Stimulated activated CD8-positive, alpha-beta memory T cell treated with anti-CD3 and anti-CD28 coated beads, Interleukin-2, amount 100 ng/mL, for 48 hours (primary cell): ENCODE results near the gene RNF168.
A peak's percentile ranks its signal among the peaks of the same experiment; 100 is the strongest.
"Not testable (repeated sequence)": the region's sequence is repeated elsewhere in the genome, so short reads cannot be mapped to it uniquely, and the experiment has no call there.

Experiments
- DNase-seq, 2 donors: peaks; one replicate each; pipeline ENCODE4 v3.0.0-alpha.2; 2020; ENCODE audit warnings: low read depth in 2 of 2

RNF168 gene

DNA sequence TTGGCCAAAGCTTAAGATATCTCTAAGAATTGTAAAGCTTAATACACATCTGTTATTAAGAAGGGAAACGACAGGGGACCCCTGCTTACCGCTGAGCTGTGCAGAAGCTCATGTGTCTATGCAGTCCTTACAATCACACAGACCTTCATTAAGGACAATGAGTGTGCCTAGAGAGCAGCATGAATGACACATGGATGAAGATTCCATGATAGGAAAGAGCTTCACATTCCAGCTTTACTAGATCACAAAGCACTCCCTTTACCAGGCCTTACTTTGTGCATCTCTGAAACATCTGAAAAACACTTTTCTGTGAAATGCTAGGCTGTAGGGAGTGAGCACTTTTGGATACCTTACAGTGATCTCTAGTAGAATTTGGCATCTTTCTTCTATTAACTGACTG lies 32.0 kb downstream of the RNF168 start:
- no peak for DNase-seq

DNA sequence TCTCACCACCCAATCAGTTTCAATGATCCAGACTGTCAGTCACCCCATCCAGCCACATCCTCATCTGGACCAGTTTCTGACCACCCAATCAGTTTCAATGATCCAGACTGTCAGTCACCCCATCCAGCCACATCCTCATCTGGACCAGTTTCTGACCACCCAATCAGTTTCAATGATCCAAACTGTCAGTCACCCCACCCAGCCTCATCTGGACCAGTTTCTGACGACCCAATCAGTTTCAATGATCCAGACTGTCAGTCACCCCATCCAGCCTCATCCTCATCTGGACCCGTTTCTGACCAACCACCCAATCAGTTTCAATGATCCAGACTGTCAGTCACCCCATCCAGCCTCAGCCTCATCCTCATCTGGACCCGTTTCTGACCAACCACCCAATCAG lies 33.4 kb downstream of the RNF168 start:
- DNase-seq, result not testable (repeated sequence)

DNA sequence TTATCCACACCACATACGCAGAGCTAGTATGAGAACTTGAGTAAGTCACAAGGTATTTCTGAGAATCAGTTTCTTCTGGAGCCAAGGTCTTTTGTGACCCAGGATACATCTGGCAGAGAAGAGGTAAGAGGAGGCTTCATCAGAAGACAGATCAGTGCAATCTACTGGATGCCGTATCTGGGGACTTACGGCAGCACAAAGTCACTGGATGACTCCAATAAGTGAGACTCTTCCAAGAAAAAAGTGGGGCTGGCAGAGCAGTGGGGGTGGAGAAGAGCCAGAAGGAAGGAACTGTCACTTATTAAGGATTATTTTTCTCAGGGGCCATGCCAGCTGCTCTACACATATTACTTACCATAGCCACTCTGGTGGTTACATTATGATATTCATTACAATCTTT lies 39.8 kb downstream of the RNF168 start:
- DNase-seq, result no peak

DNA sequence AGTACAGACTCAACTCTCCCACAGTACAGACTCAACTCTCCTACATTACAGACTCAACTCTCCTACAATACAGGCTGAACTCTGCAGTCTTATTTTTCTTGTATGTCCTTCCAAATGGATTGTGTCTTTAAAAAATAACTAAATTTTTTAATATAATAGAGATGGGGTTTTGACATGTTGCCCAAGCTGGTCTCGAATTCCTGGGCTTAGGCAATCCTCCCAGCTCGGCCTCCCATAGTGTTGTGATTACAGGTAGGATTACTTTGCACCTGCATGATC lies 40.2 kb downstream of the RNF168 start:
- no peak for DNase-seq

DNA sequence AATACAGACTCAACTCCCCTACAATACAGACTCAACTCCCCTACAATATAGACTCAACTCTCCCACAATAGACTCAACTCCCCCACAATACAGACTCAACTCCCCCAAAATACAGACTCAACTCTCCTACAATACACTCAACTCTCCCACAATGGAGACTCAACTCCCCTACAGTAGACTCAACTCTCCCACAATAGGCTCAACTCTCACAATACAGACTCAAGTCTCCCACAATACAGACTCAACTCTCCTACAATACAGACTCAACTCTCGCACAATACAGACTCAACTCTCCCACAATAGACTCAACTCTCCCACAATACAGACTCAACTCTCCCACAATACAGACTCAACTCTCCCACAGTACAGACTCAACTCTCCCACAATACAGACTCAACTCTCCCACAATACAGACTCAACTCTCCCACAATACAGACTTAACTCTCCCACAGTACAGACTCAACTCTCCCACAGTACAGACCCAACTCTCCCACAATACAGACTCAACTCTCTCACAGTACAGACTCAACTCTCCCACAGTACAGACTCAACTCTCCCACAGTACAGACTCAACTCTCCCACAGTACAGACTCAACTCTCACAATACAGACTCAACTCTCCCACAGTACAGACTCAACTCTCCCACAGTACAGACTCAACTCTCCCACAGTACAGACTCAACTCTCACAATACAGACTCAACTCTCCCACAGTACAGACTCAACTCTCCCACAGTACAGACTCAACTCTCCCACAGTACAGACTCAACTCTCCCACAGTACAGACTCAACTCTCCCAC lies 40.7 kb downstream of the RNF168 start:
- DNase-seq, result not testable (repeated sequence)

DNA sequence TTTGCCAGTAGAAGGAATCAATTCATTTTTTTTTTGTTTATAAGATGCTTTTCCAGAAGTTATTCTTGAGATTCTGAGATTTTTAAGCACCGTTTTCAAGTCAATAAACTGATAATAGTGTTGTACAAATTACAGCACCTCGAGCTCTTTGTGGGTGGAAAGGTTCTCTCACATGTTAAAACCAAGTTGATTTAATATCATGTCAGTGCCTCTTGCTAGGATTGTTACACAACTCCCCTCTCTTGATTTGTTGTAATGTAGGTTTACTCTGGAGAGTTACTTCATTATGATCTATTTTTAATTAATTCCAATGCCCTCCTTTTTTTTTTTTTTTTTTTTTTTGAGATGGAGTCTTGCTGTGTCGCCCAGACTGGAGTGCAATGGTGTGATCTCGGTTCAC lies 45.5 kb downstream of the RNF168 start:
- DNase-seq, result no peak

DNA sequence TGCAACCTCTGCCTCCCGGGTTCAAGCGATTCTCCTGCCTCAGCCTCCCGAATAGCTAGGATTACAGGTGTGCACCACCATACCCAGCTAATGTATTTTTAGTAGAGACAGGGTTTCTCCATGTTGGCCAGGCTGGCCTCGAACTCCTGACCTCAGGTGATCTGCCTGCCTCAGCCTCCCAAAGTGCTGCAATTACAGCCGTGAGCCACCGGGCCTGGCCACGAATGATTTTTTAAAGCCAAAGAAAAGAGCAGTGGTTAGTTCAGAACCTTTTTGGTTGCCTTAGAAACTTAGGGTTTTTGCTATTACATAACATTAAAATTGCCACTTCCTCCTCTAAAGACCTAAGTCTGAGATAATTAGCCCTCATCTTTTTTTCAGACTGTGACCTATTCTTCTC lies 46.1 kb downstream of the RNF168 start:
- not testable (repeated sequence) for DNase-seq

DNA sequence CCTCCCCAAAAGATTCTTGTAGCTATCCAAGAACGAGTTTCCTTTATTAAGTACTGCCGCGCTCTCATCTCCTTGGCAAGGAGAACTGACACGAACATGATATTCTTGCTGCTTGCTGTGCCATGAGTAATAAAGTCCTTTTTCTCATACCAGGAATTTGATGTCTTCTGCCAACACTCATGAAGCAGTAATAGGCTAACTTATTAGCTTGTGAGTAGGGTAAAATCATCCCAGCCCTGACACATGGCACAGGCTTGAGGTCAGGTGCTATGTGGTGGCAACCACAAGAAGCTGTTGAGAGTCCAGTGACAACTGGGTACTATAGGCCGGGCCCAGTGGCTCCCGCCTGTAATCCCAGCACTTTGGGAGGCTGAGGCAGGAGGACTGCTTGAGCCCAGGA lies 48.6 kb downstream of the RNF168 start:
- no peak for DNase-seq

DNA sequence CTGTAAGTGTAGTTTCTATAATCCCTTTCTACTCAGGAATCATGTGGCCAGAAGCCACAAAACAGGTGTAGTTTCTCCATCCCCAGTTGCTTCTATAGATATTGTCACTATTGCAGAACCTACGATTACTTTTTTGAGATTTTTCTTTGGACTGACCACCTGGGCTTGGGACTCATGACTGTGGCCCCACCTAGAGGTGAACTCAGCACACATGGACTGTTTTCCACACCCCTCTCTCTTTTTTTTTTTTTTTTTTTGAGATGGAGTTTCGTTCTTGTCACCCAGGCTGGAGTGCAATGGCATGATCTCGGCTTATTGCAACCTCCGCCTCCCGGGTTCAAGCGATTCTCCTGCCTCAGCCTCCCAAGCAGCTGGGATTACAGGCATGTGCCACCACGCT lies 58.2 kb downstream of the RNF168 start:
- DNase-seq, result not testable (repeated sequence)

DNA sequence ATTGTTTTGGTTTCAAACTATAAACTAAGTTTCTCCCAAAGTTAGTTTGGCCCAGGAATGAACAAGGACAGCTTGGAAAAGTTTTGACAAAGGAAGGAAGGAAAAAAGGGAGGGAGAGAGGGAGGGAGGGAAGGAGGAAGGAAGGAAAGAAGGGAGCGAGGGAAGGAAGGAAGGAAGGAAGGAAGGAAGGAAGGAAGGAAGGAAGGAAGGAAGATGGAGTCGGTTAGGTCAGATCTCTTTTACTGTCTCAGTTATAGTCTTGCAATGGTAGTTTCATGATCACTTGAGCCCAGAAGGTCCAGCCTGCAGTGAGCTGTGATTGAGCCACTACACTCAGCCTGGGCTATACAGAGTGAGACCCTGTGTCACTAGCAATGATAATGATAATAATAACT lies 59.1 kb downstream of the RNF168 start:
- no peak for DNase-seq

DNA sequence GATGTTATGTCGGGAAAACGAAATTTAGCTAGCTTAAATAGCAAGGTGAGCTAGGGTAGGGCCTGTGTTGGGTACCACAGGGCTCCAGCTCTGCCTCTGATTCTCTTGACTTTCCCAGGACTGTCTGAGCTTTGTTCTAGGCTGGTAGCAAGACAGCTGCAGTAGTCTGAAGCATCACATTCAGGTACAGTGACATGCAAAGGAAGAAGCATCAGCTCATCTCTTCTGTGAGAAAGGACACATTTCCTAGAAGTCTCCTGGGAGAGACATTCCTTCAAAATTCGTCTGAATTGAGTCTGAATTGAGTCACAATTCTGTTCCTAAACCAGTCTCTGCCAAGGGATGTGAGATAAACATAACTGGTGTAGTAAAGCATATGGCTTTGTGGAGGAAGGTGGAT lies 62.9 kb downstream of the RNF168 start:
- no peak for DNase-seq

DNA sequence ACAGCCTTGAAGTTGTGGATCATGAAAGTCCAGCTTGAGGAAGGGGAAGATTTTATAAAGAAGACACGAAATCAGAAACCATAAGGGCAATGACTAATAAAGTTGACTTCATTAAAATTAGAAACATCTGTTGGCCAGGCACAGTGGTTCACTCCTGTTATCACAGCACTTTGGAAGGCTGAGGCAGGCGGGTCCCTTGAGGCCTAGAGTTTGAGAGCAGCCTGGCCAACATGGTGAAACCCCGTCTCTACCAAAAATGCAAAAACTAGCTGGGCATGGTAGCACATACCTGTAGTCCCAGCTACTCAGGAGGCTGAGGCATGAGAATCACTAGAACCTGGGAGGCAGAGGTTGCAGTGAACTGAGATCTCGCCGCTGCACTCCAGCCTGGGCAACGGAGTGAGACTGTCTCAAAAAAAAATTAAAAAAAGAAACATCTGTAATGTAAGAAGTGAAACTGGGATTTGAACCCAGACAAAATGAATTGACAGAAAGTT lies 63.5 kb downstream of the RNF168 start:
- DNase-seq, result no peak

DNA sequence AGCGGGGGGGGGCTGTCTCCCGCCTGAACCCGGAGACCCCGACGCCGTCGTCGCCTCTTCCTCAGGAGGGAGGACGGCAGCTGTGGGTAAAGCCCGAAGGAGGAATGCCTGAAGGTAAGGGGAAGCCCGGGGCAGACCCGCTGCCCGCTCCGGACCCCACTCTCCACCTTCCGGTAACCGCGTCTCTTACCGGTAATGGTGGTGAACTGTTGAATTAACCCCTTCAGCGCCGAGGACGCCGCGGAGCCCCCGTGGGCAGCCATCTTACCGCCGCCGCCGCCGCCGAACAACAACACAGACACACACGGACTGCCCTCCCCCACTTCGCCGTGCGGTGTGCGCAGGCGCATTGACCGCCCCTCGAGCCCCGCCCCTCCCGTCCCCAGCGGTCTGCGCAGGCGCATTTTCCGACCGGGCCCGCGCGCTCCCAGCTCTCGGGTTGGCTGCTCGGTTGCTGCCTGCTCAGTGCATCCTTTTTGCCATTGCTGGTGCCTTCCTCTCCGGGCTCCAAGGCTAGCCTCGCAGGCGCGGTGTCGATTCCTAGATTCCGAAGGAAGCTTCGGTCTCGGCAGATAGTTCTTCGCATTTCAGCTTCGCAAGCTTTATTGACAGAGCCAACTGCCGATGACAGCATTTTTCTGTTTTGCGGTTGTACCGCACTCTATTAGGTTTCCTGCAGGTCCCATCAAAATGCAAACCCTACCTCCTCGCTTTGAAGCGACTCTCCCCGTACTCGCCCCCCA lies 71.3 kb downstream of the RNF168 start, which contains the start of gene UBXN7:
UBXN7 (minus strand) TSS at position 291 of the 743 bp plus-strand sequence; CDS start at position 263, 28 bp downstream.
- DNase-seq, result peak; percentile 94 to 95

DNA sequence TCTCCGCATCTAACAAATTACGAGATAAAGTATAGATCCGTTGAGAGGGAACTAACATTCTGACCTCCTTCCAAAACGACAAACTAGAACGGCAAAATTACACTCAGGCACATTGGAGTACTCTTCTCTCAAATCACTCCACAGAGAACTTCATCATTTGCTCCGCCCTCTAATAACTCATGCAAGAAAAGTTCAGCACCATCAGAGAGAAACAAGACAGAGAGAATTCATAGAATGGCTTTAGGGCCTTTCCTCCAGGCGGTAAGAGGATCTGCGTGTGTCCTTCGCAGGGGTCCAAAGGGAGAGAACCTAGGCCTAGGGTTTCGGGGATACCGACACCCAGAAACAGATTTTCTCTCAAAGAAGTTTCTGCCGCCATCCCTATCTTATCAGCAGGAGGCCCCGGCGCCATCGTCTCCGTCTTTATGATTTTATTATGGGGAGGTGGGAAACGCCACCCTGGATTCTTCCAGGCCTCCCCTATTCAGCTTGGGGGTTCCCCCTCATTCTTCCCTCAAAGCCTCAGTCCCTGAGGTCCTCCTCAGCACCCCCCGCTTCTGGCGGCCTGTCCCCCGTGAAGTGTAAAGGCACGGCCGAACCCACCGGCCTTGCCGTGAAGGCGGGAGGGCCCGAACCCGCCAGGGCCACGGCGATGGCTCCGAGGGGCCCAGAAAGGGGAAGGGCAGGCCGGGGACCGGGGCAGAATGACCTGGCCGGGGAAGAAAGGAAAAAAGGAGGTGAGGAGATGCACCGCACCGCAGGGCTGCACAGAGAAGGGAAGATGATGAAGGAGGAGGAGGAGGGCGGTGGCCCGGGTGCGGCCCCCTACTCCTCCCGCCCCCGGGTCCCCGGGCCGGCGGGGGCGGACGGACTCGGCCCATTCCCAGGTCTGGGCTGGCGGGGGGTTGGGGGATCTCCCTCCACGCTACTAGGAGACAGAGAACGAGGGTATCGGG lies 72.1 kb downstream of the RNF168 start:
- peak in 1 of 2 donors; percentile 14 for DNase-seq

DNA sequence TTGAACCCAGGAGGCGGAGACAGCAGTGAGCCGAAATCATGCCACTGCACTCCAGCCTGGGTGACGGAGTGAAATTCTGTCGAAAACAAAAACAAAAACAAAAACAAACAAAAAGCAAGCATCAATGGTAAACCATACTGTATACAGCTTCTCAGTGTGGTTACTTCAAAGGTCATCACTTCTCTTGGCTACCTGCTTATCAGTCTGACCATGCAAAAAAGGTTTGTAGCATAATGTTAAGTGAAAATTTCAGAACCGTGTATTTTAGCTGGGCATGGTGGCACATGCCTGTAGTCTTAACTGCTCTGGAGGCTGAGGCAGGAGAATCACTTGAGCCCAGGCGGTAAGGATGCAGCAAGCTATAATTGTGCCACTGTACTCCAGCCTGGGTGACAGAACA lies 75.5 kb downstream of the RNF168 start:
- no peak for DNase-seq

DNA sequence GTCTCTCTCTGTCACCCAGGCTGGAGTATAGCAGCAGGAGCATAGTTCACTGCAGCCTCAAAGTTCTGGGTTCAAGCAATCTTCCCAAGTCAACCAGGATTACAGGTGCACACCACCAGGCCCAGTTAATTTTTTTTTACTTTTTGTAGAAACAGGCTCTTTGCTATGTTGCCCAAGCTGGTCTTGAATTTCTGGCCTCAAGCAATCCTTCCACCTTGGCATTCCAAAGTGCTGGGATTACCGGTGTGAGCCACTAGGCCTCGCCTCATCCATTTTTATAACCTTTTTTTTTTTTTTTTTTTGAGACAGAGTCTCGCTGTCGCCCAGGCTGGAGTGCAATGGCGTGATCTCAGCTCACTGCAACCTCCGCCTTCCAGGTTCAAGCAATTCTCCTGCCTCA lies 79.1 kb downstream of the RNF168 start:
- not testable (repeated sequence) for DNase-seq

DNA sequence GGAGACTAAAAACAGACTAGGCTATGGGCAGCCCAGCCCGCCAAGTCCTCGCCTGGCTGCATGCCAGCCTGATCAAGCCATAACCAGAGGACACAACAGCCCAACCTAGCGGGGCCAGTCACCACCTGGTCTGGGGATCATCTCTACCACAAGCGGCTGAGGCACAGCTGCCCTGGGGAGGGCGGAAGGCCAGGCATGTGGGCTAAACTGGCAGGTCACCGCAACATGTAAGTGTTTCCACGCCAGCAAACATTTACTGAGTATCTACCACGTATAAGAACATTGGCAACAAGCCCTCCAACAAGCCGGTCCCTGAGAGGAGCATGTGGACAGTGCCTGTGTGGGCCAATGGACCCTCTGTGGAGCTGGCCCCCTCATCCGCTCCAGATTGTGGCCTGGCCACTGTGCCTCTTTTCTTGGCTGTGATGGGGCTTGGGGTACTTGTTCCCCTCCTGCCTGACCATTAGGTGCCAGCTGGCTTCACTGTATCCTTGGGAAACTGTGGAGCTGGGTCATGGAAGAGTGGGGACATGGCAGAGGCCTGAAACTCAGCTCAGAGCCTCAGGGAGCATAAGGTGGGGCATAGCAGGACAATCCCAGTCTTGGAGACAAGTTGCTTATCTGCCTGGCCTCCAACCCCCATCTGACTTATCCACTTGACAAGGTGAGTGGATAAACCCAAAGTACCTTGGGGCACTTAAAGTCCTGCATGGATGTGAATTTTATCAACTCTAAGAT lies 80.4 kb downstream of the RNF168 start:
- no peak for DNase-seq

DNA sequence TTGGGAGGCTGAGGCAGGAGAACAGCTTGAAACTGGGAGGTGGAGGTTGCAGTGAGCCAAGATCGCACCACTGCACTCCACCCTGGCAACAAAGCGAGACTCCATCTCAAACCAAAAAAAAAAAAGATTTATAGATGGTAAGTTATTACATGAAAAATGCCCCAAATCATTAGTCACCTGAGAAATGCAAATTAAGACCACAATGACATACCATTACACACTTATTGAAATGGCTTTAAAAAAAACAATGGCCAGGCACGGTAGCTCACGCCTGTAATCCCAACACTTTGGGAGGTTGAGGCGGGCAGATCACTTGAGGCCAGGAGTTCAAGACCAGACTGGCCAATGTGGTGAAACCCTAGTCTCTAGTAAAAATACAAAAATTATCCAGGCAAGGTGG lies 81.9 kb downstream of the RNF168 start:
- DNase-seq, result not testable (repeated sequence)

DNA sequence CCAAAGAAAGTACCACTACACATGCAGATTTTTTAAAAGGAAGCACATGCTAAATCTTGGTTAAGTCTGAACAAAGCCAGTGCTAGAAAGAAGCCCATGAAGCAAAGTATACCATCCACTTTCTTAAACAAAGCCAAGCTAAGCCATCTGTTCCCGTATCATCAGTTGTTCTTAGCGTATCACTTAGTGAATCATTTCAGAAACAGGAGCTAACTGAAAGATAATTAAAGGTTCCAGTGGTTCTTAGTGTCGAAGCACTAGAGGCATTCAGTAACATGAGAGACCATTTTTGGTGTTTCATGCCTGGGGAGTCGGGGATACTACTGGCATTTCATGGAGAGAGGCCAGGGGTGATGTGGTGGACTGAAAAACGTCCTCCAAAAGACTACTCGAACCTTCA lies 84.2 kb downstream of the RNF168 start:
- DNase-seq, result no peak
